Colonic mucosa (tissue), 4 donors: ENCODE measurements around the gene IL17RE. TPM values are rescaled to one million over a fixed set of nuclear protein-coding genes. Genes with fewer than 3 reads are reported as not detected.
A peak's percentile ranks its signal among the peaks of the same experiment; 100 is the strongest.
"Not testable (repeated sequence)": the region's sequence is repeated elsewhere in the genome, so short reads cannot be mapped to it uniquely, and the experiment has no call there.

Experiments used
- DNase-seq: peaks from one replicate; pipeline ENCODE4 v3.0.0-alpha.2; 2020
- H3K27ac ChIP-seq: fragments of 200-600 bp; one replicate; pipeline ENCODE4 v1.8.0; 2021
- H3K27me3 ChIP-seq: fragments of 200-600 bp; one replicate; pipeline ENCODE4 v1.8.0; 2021
- H3K36me3 ChIP-seq: fragments of 200-600 bp; one replicate; pipeline ENCODE4 v1.8.0; 2021
- H3K4me1 ChIP-seq: fragments of 200-600 bp; one replicate; pipeline ENCODE4 v1.8.0; 2021; ENCODE audit warnings: mild to moderate bottlenecking
- H3K4me3 ChIP-seq: fragments of 200-600 bp; one replicate; pipeline ENCODE4 v1.8.0; 2021
- H3K9ac ChIP-seq, 2 donors: one replicate each; pipeline ENCODE4 v1.7.0; 2013; ENCODE audit warnings: control low read depth in 2 of 2, low read depth in 2 of 2, low read length in 2 of 2
- H3K9me3 ChIP-seq: fragments of 200-600 bp; one replicate; pipeline ENCODE4 v1.8.0; 2021
- CTCF ChIP-seq: fragments of 200-600 bp; IDR thresholded peaks from one replicate; pipeline ENCODE4 v1.8.0; 2022; ENCODE audit warnings: antibody characterized with exemption, mild to moderate bottlenecking
- intact Hi-C: fragments of 100-400 bp; cut with DNase I; formaldehyde crosslinking; loops from one replicate; pipeline ENCODE4 v1.14.1; 2022
- total RNA-seq, 2 donors: library from RNA; stranded (reverse); fragmentation: NEBNext Ultra II Directional in 1 of 2; extraction: Animal tissue kit (Norgen Biotek cat#: 25700) in 1 of 2; gene quantifications; one replicate each; pipeline ENCODE4 v1.2.1, GENCODE V29; 2021
- donor health status: healthy.
- donor health status: DM: no; HTN: no; CAD: no.
- donor health status: DM: no; HTN: no; CAD: no.

The IL17RE gene, protein sequence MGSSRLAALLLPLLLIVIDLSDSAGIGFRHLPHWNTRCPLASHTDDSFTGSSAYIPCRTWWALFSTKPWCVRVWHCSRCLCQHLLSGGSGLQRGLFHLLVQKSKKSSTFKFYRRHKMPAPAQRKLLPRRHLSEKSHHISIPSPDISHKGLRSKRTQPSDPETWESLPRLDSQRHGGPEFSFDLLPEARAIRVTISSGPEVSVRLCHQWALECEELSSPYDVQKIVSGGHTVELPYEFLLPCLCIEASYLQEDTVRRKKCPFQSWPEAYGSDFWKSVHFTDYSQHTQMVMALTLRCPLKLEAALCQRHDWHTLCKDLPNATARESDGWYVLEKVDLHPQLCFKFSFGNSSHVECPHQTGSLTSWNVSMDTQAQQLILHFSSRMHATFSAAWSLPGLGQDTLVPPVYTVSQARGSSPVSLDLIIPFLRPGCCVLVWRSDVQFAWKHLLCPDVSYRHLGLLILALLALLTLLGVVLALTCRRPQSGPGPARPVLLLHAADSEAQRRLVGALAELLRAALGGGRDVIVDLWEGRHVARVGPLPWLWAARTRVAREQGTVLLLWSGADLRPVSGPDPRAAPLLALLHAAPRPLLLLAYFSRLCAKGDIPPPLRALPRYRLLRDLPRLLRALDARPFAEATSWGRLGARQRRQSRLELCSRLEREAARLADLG
- 10 to 100 TPM; 66.4 to 71.4 TPM for total RNA-seq

DNA sequence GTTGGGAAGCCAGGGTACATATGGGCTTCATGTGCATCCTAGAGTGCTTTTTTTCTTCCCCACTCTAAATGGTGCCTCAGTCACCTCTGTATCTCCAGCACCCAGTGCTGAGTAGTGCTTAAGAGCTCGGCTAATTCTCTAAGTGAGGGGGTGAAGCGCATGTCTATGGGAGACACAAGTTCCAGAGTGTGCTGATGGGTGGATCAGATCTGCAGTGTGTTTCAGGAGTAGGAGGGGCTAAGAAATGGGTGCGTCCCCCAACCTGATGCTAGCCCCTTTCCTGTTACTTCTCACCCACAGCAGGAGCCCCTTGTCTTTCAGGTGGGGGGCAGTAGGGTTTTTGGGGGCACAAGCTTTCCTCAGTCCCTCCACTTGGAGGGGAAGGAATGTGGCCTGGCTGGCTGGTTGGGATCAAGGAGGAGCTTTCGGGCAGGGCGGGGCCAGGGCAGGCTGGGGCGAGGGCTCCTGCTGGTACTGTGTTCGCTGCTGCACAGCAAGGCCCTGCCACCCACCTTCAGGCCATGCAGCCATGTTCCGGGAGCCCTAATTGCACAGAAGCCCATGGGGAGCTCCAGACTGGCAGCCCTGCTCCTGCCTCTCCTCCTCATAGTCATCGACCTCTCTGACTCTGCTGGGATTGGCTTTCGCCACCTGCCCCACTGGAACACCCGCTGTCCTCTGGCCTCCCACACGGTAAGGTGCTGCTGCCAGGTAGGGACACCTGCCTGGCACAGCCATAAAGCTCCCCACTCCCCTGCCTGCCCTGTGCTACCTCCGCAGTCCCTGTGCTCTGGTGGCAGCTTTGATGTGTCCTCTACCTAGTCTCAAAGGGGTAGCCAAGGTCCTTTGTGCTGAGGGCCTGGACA, at the start of gene IL17RE:
Gene IL17RE, plus strand, starts transcription at position 477 of the 866 bp plus-strand sequence. Its CDS starts 85 bp downstream, at position 562.
- H3K36me3 ChIP-seq = no peaks in the 10 kb centered on the region
- H3K4me1 ChIP-seq = peaks cover 4% of the 10 kb centered on the region
- peak within 1 kb of the TSS; percentile 97 for H3K27ac ChIP-seq
- DNase-seq = peak; percentile 89
- no peaks in the 10 kb centered on the region for H3K27me3 ChIP-seq
- H3K4me3 ChIP-seq = peak within 1 kb of the TSS; percentile 54
- H3K9ac ChIP-seq = peak within 1 kb of the TSS; percentile 53 to 97
- H3K9me3 ChIP-seq = no peaks in the 10 kb centered on the region
- intact Hi-C loops = no loop called here
- no peak for TF ChIP-seq CTCF

DNA sequence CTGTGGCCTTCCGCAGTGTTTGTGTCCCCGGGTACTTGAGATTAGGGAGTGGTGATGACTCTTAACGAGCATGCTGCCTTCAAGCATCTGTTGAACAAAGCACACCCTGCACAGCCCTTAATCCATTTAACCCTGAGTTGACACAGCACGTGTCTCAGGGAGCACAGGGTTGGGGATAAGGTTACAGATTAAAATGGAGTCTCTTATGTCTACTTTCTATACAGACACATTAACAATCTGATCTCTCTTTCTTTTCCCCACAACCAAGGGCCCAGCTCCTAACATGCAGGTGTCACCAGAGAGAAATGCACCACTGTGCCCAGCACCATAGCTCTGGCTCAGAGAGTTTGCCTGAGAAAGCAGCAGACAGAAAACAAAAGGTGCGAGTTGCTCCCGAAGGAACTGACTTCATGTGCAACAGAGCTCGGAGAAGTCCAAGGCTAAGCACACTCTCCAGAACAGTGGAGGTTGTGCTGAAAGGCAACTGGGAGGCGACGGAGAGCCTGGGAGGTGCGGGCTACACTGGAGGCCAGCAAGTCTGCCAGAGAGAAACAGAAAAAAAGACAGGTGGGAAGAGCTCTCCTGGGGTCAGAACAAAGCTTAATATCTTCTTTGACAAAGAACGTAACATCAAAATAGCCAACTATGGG, 48.2 kb upstream of the IL17RE start:
- H3K27me3 ChIP-seq, H3K4me1 ChIP-seq, H3K9ac ChIP-seq, H3K9me3 ChIP-seq, H3K36me3 ChIP-seq, intact Hi-C loops, DNase-seq, H3K4me3 ChIP-seq, H3K27ac ChIP-seq: not testable (repeated sequence)

- no peak overlapping the region for H3K27ac ChIP-seq
- no peak overlapping the region for H3K9ac ChIP-seq
- intact Hi-C loops = no loop called here
- H3K9me3 ChIP-seq = no peaks in the 10 kb centered on the region
- no peak for TF ChIP-seq CTCF
- no peak for DNase-seq
- no peaks in the 10 kb centered on the region for H3K27me3 ChIP-seq
- no peaks in the 10 kb centered on the region for H3K36me3 ChIP-seq
- H3K4me3 ChIP-seq = no peak overlapping the region
- no peaks in the 10 kb centered on the region for H3K4me1 ChIP-seq
Measured at GRCh38 chr3:9855594-9855993, 47.1 kb upstream of the IL17RE start.

DNA sequence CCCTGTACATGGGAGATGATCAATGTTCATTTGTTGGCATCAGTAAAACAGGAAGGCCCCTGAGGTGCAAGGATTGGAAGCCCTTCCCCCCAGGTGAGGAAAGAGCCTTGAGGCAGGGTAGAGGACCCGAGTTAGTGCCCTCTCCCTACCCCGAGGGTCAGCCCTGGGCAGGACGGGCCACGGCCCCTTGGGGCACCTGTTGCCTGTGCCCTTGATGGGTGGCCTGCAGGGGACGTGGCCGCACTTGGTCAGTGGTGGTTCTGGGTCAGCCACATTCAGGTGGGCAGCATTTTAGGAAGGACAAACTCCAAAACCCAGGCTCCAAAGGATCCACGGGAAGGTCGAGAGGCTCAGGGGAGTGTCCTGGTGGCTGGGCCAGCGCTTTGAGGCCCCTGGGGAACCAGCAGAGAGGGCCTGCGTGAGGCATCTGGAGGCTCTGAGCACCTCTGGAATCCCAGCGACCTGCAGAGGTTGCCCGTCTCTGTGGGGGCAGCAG, 43.1 kb upstream of the IL17RE start:
- Histone ChIP-seq H3K27ac (no peak overlapping the region), H3K27me3 (no peaks in the 10 kb centered on the region), H3K4me3 (no peak overlapping the region), H3K9me3 (no peaks in the 10 kb centered on the region), H3K9ac (no peak overlapping the region), H3K4me1 (no peaks in the 10 kb centered on the region), H3K36me3 (no peaks in the 10 kb centered on the region)
- intact Hi-C loops = no loop called here
- DNase-seq = no peak
- no peak for TF ChIP-seq CTCF

- H3K4me1 ChIP-seq = no peaks in the 10 kb centered on the region
- no peak overlapping the region for H3K27ac ChIP-seq
Measured at GRCh38 chr3:9861201-9861600, 41.4 kb upstream of the IL17RE start.

More at GRCh38 chr3:9861201-9861600, 41.4 kb upstream of the IL17RE start:
- Histone ChIP-seq H3K9ac (no peak overlapping the region), H3K4me3 (no peak overlapping the region), H3K36me3 (no peaks in the 10 kb centered on the region), H3K27me3 (no peaks in the 10 kb centered on the region), H3K9me3 (no peaks in the 10 kb centered on the region)
- no peak for DNase-seq
- no peak for TF ChIP-seq CTCF
- intact Hi-C loops = no loop called here
